Right lobe of liver (tissue), 4 donors: ENCODE results near the gene TOMM5.

Experiments
- CTCF ChIP-seq, 4 donors: fragments of 200-600 bp in 3 of 4; fragments of 450-650 bp in 1 of 4; IDR thresholded peaks; one replicate each; pipeline versions ENCODE4 v1.5.1 to v1.8.0; 2016 to 2022; ENCODE audit warnings: antibody characterized with exemption in 4 of 4, mild to moderate bottlenecking in 2 of 4
- POLR2A ChIP-seq: fragments of 450-650 bp; IDR thresholded peaks from one replicate; pipeline ENCODE4 v1.6.1; 2017; ENCODE audit warnings: antibody characterized with exemption, mild to moderate bottlenecking
- donor health status: DM: no; HTN: no; CAD: no.
- donor health status: DM: no; HTN: no; CAD: no.
- donor health status: DM: no; HTN: yes; CAD: no.

- TF ChIP-seq CTCF (IDR thresholded peaks at IDR 0.05) (peak; percentile 65 to 70 (median 69)), POLR2A (no peak)
These were observed 9.7 kb downstream of the TOMM5 start for GRCh38 chr9:37582548-37583157.
